ENCODE data around the gene FAM13A. TPM values are rescaled to one million over a fixed set of nuclear protein-coding genes. Genes with fewer than 3 reads are reported as not detected.

FAM13A gene
- total and polyA plus RNA-seq, 2 experiments from 2014 or later = 19.3 to 44.2 TPM

- H3K4me1 ChIP-seq (ENCODE audit: insufficient read depth) = peaks cover 31% of the 10 kb centered on the region
- WGBS (ENCODE audit: low lambda C conversion rate, missing lambda C conversion rate) = 91% methylated on average over 1 of the region's 1 CpG
- H3K4me3 ChIP-seq = no peak overlapping the region
- no peak overlapping the region for H3K27ac ChIP-seq
- TF ChIP-seq EZH2phosphoT487 (IDR thresholded peaks at IDR 0.05; ENCODE audit: low read depth, severe bottlenecking, unreplicated experiment) = no peak
- TF ChIP-seq CTCF (IDR thresholded peaks at IDR 0.05; ENCODE audit: poor library complexity) = no peak
- H3K36me3 ChIP-seq (replicated peaks; ENCODE audit: insufficient read depth, low read depth) = no peaks in the 10 kb centered on the region
- H3K9me2 ChIP-seq (replicated peaks; ENCODE audit: insufficient read depth) = no peaks in the 10 kb centered on the region
- H3K9me3 ChIP-seq (ENCODE audit: low read depth) = no peaks in the 10 kb centered on the region
- no peak for DNase-seq (ENCODE audit: low spot score)
- H3K27me3 ChIP-seq = no peaks in the 10 kb centered on the region
- H3K4me2 ChIP-seq = peak overlapping the region; percentile 15
- H3K79me2 ChIP-seq = no peaks in the 10 kb centered on the region
- no peak overlapping the region for H2AFZ ChIP-seq
- no peaks in the 10 kb centered on the region for H4K20me1 ChIP-seq (ENCODE audit: insufficient read depth, poor library complexity, severe bottlenecking)
These were observed 301.5 kb downstream of the FAM13A start for GRCh38 chr4:88755454-88755853.

GRCh38 chr4:88754796-88755195, 302.2 kb downstream of the FAM13A start:
- Histone ChIP-seq H3K9me2 (replicated peaks; ENCODE audit: insufficient read depth) (no peaks in the 10 kb centered on the region), H3K27ac (peak overlapping the region; percentile 31), H4K20me1 (ENCODE audit: insufficient read depth, poor library complexity, severe bottlenecking) (no peaks in the 10 kb centered on the region), H2AFZ (no peak overlapping the region), H3K4me2 (peak overlapping the region; percentile 15), H3K9me3 (ENCODE audit: low read depth) (no peaks in the 10 kb centered on the region), H3K27me3 (no peaks in the 10 kb centered on the region), H3K79me2 (no peaks in the 10 kb centered on the region), H3K4me1 (ENCODE audit: insufficient read depth) (peaks cover 28% of the 10 kb centered on the region), H3K4me3 (no peak overlapping the region), H3K36me3 (replicated peaks; ENCODE audit: insufficient read depth, low read depth) (peaks cover 3% of the 10 kb centered on the region)
- WGBS (ENCODE audit: low lambda C conversion rate, missing lambda C conversion rate) = 64% methylated on average over 3 of the region's 3 CpGs
- TF ChIP-seq EZH2 (IDR thresholded peaks at IDR 0.05; ENCODE audit: borderline replicate concordance) = no peak
- no peak for TF ChIP-seq CTCF (IDR thresholded peaks at IDR 0.05; ENCODE audit: poor library complexity)
- no peak for TF ChIP-seq EZH2phosphoT487 (IDR thresholded peaks at IDR 0.05; ENCODE audit: low read depth, severe bottlenecking, unreplicated experiment)
- DNase-seq (ENCODE audit: low spot score) = no peak

- DNase-seq (ENCODE audit: low spot score) = no peak
- TF ChIP-seq EZH2phosphoT487 (IDR thresholded peaks at IDR 0.05; ENCODE audit: low read depth, severe bottlenecking, unreplicated experiment) = no peak
- TF ChIP-seq EZH2 (IDR thresholded peaks at IDR 0.05; ENCODE audit: borderline replicate concordance) = no peak
- TF ChIP-seq CTCF (IDR thresholded peaks at IDR 0.05; ENCODE audit: poor library complexity) = no peak
- 60% methylated on average over 7 of the region's 7 CpGs for WGBS (ENCODE audit: low lambda C conversion rate, missing lambda C conversion rate)
- no peaks in the 10 kb centered on the region for H3K9me2 ChIP-seq (replicated peaks; ENCODE audit: insufficient read depth)
- peaks cover 3% of the 10 kb centered on the region for H3K36me3 ChIP-seq (replicated peaks; ENCODE audit: insufficient read depth, low read depth)
- H3K9me3 ChIP-seq (ENCODE audit: low read depth) = no peaks in the 10 kb centered on the region
- H3K27ac ChIP-seq = peak overlapping the region; percentile 41
- no peaks in the 10 kb centered on the region for H3K79me2 ChIP-seq
- H4K20me1 ChIP-seq (ENCODE audit: insufficient read depth, poor library complexity, severe bottlenecking) = no peaks in the 10 kb centered on the region
- peaks cover 19% of the 10 kb centered on the region for H3K4me1 ChIP-seq (ENCODE audit: insufficient read depth)
- H3K4me3 ChIP-seq = no peak overlapping the region
- H3K27me3 ChIP-seq = no peaks in the 10 kb centered on the region
- H2AFZ ChIP-seq = no peak overlapping the region
- H3K4me2 ChIP-seq = peak overlapping the region; percentile 24
These were observed 303.1 kb downstream of the FAM13A start for GRCh38 chr4:88753658-88754571.

Data from hepatocyte (in vitro differentiated cells).